ENCODE data around the gene PCNP.

The PCNP gene

GRCh38 chr3:101556064-101556463 is 17.9 kb upstream of the PCNP start:
- no peak overlapping the region for H3K4me2 ChIP-seq
- H3K4me1 ChIP-seq, result no peaks in the 10 kb centered on the region
- no peak overlapping the region for H3K9ac ChIP-seq
- H4K20me1 ChIP-seq, result no peaks in the 10 kb centered on the region
- no peak overlapping the region for H3K4me3 ChIP-seq
- no peak for TF ChIP-seq Cebpa-rat (IDR thresholded peaks at IDR 0.05)
- H3K36me3 ChIP-seq, result no peaks in the 10 kb centered on the region
- H3K9me3 ChIP-seq (replicated peaks in 1 of 11), result peaks cover 8 to 21% (median 10%) of the 10 kb centered on the region in 11 experiments; a peak in 19 of 22 replicates
- no peak overlapping the region for H3K27ac ChIP-seq
- H3K27me3 ChIP-seq, result no peaks in the 10 kb centered on the region

GRCh38 chr3:101561630-101562328 is 12.2 kb upstream of the PCNP start, which contains the start of gene TRMT10C:
TSS of gene TRMT10C (plus strand) at chr3:101561868. CDS start at chr3:101564782, 2,914 bp downstream.
- TF ChIP-seq Cebpa-rat (IDR thresholded peaks at IDR 0.05), result no peak

GRCh38 chr3:101567528-101568317 is 6.3 kb upstream of the PCNP start:
- Histone ChIP-seq H3K9ac (no peak overlapping the region), H3K4me1 (peaks cover 15 to 42% (median 31%) of the 10 kb centered on the region in 10 experiments), H4K20me1 (peaks cover 15 to 67% (median 50%) of the 10 kb centered on the region in 11 experiments; a peak in 21 of 22 replicates), H3K36me3 (peaks cover 24 to 58% (median 45%) of the 10 kb centered on the region in 11 experiments), H3K27me3 (no peaks in the 10 kb centered on the region), H3K4me2 (no peak overlapping the region), H3K9me3 (replicated peaks in 1 of 11) (no peaks in the 10 kb centered on the region), H3K27ac (no peak overlapping the region), H3K4me3 (no peak overlapping the region)
- no peak for TF ChIP-seq Cebpa-rat (IDR thresholded peaks at IDR 0.05)

More at GRCh38 chr3:101561630-101562328, 12.2 kb upstream of the PCNP start, which contains the start of gene TRMT10C:
- H3K9me3 ChIP-seq (replicated peaks in 1 of 11), result no peaks in the 10 kb centered on the region
- peak within 1 kb of the TSS; percentile 72 to 99 (median 91) for H3K4me2 ChIP-seq
- H3K27ac ChIP-seq, result peak within 1 kb of the TSS; percentile 85 to 91 (median 87)
- H3K36me3 ChIP-seq, result peaks cover 18 to 41% (median 37%) of the 10 kb centered on the region in 11 experiments
- H3K4me3 ChIP-seq, result peak within 1 kb of the TSS; percentile 77 to 93 (median 83)
- peaks cover 15 to 47% (median 44%) of the 10 kb centered on the region in 11 experiments; a peak in 21 of 22 replicates for H4K20me1 ChIP-seq
- H3K4me1 ChIP-seq, result peaks cover 12 to 41% (median 28%) of the 10 kb centered on the region in 10 experiments
- H3K9ac ChIP-seq, result peak within 1 kb of the TSS; percentile 82 to 93 (median 89)
- no peaks in the 10 kb centered on the region for H3K27me3 ChIP-seq

GRCh38 chr3:101571028-101571895 is 2.7 kb upstream of the PCNP start:
- no peak overlapping the region for H3K27ac ChIP-seq
- H3K9ac ChIP-seq, result no peak overlapping the region
- peaks cover 12 to 26% (median 24%) of the 10 kb centered on the region in 10 experiments for H3K4me1 ChIP-seq
- no peaks in the 10 kb centered on the region for H3K9me3 ChIP-seq (replicated peaks in 1 of 11)
- TF ChIP-seq Cebpa-rat (IDR thresholded peaks at IDR 0.05), result no peak
- no peak overlapping the region for H3K4me3 ChIP-seq
- no peaks in the 10 kb centered on the region for H3K27me3 ChIP-seq
- no peak overlapping the region for H3K4me2 ChIP-seq
- H3K36me3 ChIP-seq, result peaks cover 11 to 27% (median 17%) of the 10 kb centered on the region in 11 experiments
- H4K20me1 ChIP-seq, result peaks cover 0 to 48% (median 27%) of the 10 kb centered on the region in 11 experiments; a peak in 20 of 22 replicates

GRCh38 chr3:101574388-101575112 is 570 bp downstream of the PCNP start:
- Histone ChIP-seq H3K27ac (peak overlapping the region; percentile 94 to 99 (median 97)), H3K4me1 (peaks cover 23 to 48% (median 36%) of the 10 kb centered on the region in 10 experiments), H4K20me1 (peaks cover 19 to 49% (median 38%) of the 10 kb centered on the region in 11 experiments; a peak in 20 of 22 replicates), H3K4me3 (peak overlapping the region; percentile 78 to 97 (median 94)), H3K4me2 (peak overlapping the region; percentile 58 to 95 (median 79)), H3K27me3 (no peaks in the 10 kb centered on the region), H3K9me3 (replicated peaks in 1 of 11) (peaks cover 0 to 4% (median 0%) of the 10 kb centered on the region in 11 experiments; a peak in 2 of 22 replicates), H3K36me3 (peaks cover 13 to 37% (median 28%) of the 10 kb centered on the region in 11 experiments), H3K9ac (peak overlapping the region; percentile 93 to 100 (median 99))
- no peak for TF ChIP-seq Cebpa-rat (IDR thresholded peaks at IDR 0.05)

GRCh38 chr3:101577286-101577685 is 3.3 kb downstream of the PCNP start:
- Histone ChIP-seq H3K4me2 (peak overlapping the region; percentile 30 to 67 (median 56)), H3K27me3 (no peaks in the 10 kb centered on the region), H3K4me3 (no peak overlapping the region), H3K27ac (no peak overlapping the region; a peak in 1 of 22 replicates), H4K20me1 (peaks cover 39 to 76% (median 63%) of the 10 kb centered on the region in 11 experiments; a peak in 20 of 22 replicates), H3K4me1 (peaks cover 21 to 61% (median 34%) of the 10 kb centered on the region in 10 experiments), H3K9me3 (replicated peaks in 1 of 11) (peaks cover 0 to 4% (median 0%) of the 10 kb centered on the region in 11 experiments; a peak in 2 of 22 replicates), H3K9ac (no peak overlapping the region), H3K36me3 (peaks cover 27 to 64% (median 47%) of the 10 kb centered on the region in 11 experiments)
- TF ChIP-seq Cebpa-rat (IDR thresholded peaks at IDR 0.05), result no peak

- no peak for TF ChIP-seq Cebpa-rat (IDR thresholded peaks at IDR 0.05)
- Histone ChIP-seq H3K4me2 (no peak overlapping the region), H3K9ac (no peak overlapping the region), H3K36me3 (peaks cover 91 to 100% (median 97%) of the 10 kb centered on the region in 11 experiments), H3K4me1 (no peaks in the 10 kb centered on the region), H3K9me3 (replicated peaks in 1 of 11) (no peaks in the 10 kb centered on the region), H3K27ac (no peak overlapping the region), H4K20me1 (peaks cover 35 to 89% (median 74%) of the 10 kb centered on the region in 11 experiments), H3K27me3 (no peaks in the 10 kb centered on the region), H3K4me3 (no peak overlapping the region)
Observed at GRCh38 chr3:101588616-101589015, 14.6 kb downstream of the PCNP start.

- Histone ChIP-seq H3K4me1 (no peaks in the 10 kb centered on the region), H3K27ac (no peak overlapping the region), H3K36me3 (peaks cover 88 to 100% (median 97%) of the 10 kb centered on the region in 11 experiments), H3K9ac (no peak overlapping the region), H3K9me3 (replicated peaks in 1 of 11) (no peaks in the 10 kb centered on the region), H3K27me3 (no peaks in the 10 kb centered on the region), H3K4me2 (no peak overlapping the region), H3K4me3 (no peak overlapping the region), H4K20me1 (peaks cover 14 to 64% (median 49%) of the 10 kb centered on the region in 11 experiments; a peak in 21 of 22 replicates)
- TF ChIP-seq Cebpa-rat (IDR thresholded peaks at IDR 0.05), result no peak
Observed at GRCh38 chr3:101591071-101591470, 17.1 kb downstream of the PCNP start.
